Nephron progenitor cell (in vitro differentiated cells): ENCODE measurements around the gene SSX2IP.
"Not testable (repeated sequence)": the region's sequence is repeated elsewhere in the genome, so short reads cannot be mapped to it uniquely, and the experiment has no call there.

ENCODE experiments used
- DNase-seq: peaks from one replicate; pipeline ENCODE4 v3.0.0; 2021
- H3K27ac Mint-ChIP-seq: 2 replicates; pipeline ENCODE4 v1.8.0; 2021; ENCODE audit warnings: mild to moderate bottlenecking, moderate library complexity, mixed read lengths
- H3K27me3 Mint-ChIP-seq: 2 replicates; pipeline ENCODE4 v1.8.0; 2021; ENCODE audit warnings: mild to moderate bottlenecking, low read depth, mixed read lengths; ENCODE audit not compliant: poor library complexity
- H3K36me3 Mint-ChIP-seq: 2 replicates; pipeline ENCODE4 v1.8.0; 2021; ENCODE audit warnings: low read depth, mixed read lengths
- H3K4me1 Mint-ChIP-seq: 2 replicates; pipeline ENCODE4 v1.8.0; 2021; ENCODE audit warnings: mixed read lengths
- H3K4me3 Mint-ChIP-seq: 2 replicates; pipeline ENCODE4 v1.8.0; 2021; ENCODE audit warnings: mild to moderate bottlenecking, moderate library complexity, mixed read lengths
- H3K9me3 Mint-ChIP-seq: 2 replicates; pipeline ENCODE4 v1.8.0; 2021; ENCODE audit warnings: mild to moderate bottlenecking, moderate library complexity, mixed read lengths
- CTCF ChIP-seq: fragments of 200-600 bp; sonication (generic); IDR thresholded peaks from 2 replicates; pipeline ENCODE4 v1.5.0; 2021; ENCODE audit warnings: antibody characterized with exemption

The SSX2IP gene

GRCh38 chr1:84668185-84668584 lies 22.1 kb downstream of the SSX2IP start:
- no peak for DNase-seq
- Mint-ChIP-seq H3K36me3 (peaks cover 8% of the 10 kb centered on the region), H3K4me1 (peaks cover 5% of the 10 kb centered on the region), H3K9me3 (no peaks in the 10 kb centered on the region), H3K27ac (no peak overlapping the region), H3K27me3 (no peaks in the 10 kb centered on the region), H3K4me3 (no peak overlapping the region)
- no peak for TF ChIP-seq CTCF

- DNase-seq, result no peak
- no peak for TF ChIP-seq CTCF
- no peaks in the 10 kb centered on the region for H3K4me1 Mint-ChIP-seq
- H3K27me3 Mint-ChIP-seq, result no peaks in the 10 kb centered on the region
- no peaks in the 10 kb centered on the region for H3K9me3 Mint-ChIP-seq
- H3K27ac Mint-ChIP-seq, result no peak overlapping the region
- H3K36me3 Mint-ChIP-seq, result peaks cover 13% of the 10 kb centered on the region
- no peak overlapping the region for H3K4me3 Mint-ChIP-seq
Measured at GRCh38 chr1:84665703-84666317, 24.5 kb downstream of the SSX2IP start.

- Mint-ChIP-seq H3K4me1 (no peaks in the 10 kb centered on the region), H3K27me3 (no peaks in the 10 kb centered on the region), H3K36me3 (peaks cover 43% of the 10 kb centered on the region), H3K9me3 (no peaks in the 10 kb centered on the region), H3K27ac (no peak overlapping the region), H3K4me3 (no peak overlapping the region)
- no peak for DNase-seq
- TF ChIP-seq CTCF, result no peak
Measured at GRCh38 chr1:84653130-84653677, 37.1 kb downstream of the SSX2IP start.

- Mint-ChIP-seq H3K9me3 (no peaks in the 10 kb centered on the region), H3K36me3 (peaks cover 7% of the 10 kb centered on the region), H3K4me3 (no peak overlapping the region), H3K27ac (no peak overlapping the region), H3K4me1 (no peaks in the 10 kb centered on the region), H3K27me3 (no peaks in the 10 kb centered on the region)
- no peak for TF ChIP-seq CTCF
- DNase-seq, result no peak
Measured at GRCh38 chr1:84644472-84644871, 45.8 kb downstream of the SSX2IP start.

GRCh38 chr1:84643183-84643582 lies 47.1 kb downstream of the SSX2IP start:
- H3K36me3 Mint-ChIP-seq, result peaks cover 7% of the 10 kb centered on the region
- H3K9me3 Mint-ChIP-seq, result no peaks in the 10 kb centered on the region
- no peak for TF ChIP-seq CTCF
- H3K27ac Mint-ChIP-seq, result no peak overlapping the region
- no peak overlapping the region for H3K4me3 Mint-ChIP-seq
- DNase-seq, result no peak
- no peaks in the 10 kb centered on the region for H3K27me3 Mint-ChIP-seq
- no peaks in the 10 kb centered on the region for H3K4me1 Mint-ChIP-seq

- no peak overlapping the region for H3K27ac Mint-ChIP-seq
- H3K4me3 Mint-ChIP-seq, result no peak overlapping the region
- DNase-seq, result no peak
- H3K36me3 Mint-ChIP-seq, result peaks cover 7% of the 10 kb centered on the region
- no peak for TF ChIP-seq CTCF
- H3K9me3 Mint-ChIP-seq, result no peaks in the 10 kb centered on the region
- no peaks in the 10 kb centered on the region for H3K27me3 Mint-ChIP-seq
- H3K4me1 Mint-ChIP-seq, result no peaks in the 10 kb centered on the region
Measured at GRCh38 chr1:84642774-84643173, 47.5 kb downstream of the SSX2IP start.

GRCh38 chr1:84639731-84640130 lies 50.5 kb downstream of the SSX2IP start:
- not testable (repeated sequence) for H3K36me3 Mint-ChIP-seq, H3K27me3 Mint-ChIP-seq, H3K4me3 Mint-ChIP-seq, DNase-seq, H3K27ac Mint-ChIP-seq
- Mint-ChIP-seq H3K4me1 (peaks cover 10% of the 10 kb centered on the region), H3K9me3 (peaks cover 11% of the 10 kb centered on the region)
